Choroid plexus epithelial cell (primary cell): Measurements from ENCODE around the gene CRCP.
"Not testable (repeated sequence)": the region's sequence is repeated elsewhere in the genome, so short reads cannot be mapped to it uniquely, and the experiment has no call there.

ENCODE experiments used
- DNase-seq: peaks from one replicate; pipeline ENCODE4 v3.0.0-alpha.2; 2010; ENCODE audit warnings: low read depth
- H3K4me3 ChIP-seq: 2 replicates; pipeline ENCODE4 v1.5.1; 2011; ENCODE audit warnings: low read depth, mild to moderate bottlenecking, control low read depth, low read length, moderate library complexity
- CTCF ChIP-seq: conservative IDR thresholded peaks from 2 replicates; pipeline ENCODE4 v1.5.1; 2011; ENCODE audit warnings: low read depth, mild to moderate bottlenecking, control low read depth, inconsistent platforms, low read length, moderate library complexity

CRCP gene

GRCh38 chr7:66150471-66150870 lies 35.8 kb downstream of the CRCP start:
- TF ChIP-seq CTCF, result no peak
- peak; percentile 87 for DNase-seq
- H3K4me3 ChIP-seq, result no peak overlapping the region

GRCh38 chr7:66152371-66153191 lies 37.9 kb downstream of the CRCP start:
- H3K4me3 ChIP-seq, result peak overlapping the region; percentile 18
- no peak for TF ChIP-seq CTCF
- peak; percentile 91 for DNase-seq

GRCh38 chr7:66153691-66154090 lies 39.0 kb downstream of the CRCP start:
- no peak for TF ChIP-seq CTCF
- no peak overlapping the region for H3K4me3 ChIP-seq
- no peak for DNase-seq

GRCh38 chr7:66156035-66156434 lies 41.4 kb downstream of the CRCP start:
- DNase-seq, H3K4me3 ChIP-seq: not testable (repeated sequence)

GRCh38 chr7:66157060-66157459 lies 42.4 kb downstream of the CRCP start:
- TF ChIP-seq CTCF, result no peak
- H3K4me3 ChIP-seq, result no peak overlapping the region
- no peak for DNase-seq

- no peak for DNase-seq
- no peak overlapping the region for H3K4me3 ChIP-seq
- TF ChIP-seq CTCF, result no peak
Observed at GRCh38 chr7:66162622-66163021, 48.0 kb downstream of the CRCP start.

- DNase-seq, result no peak
- TF ChIP-seq CTCF, result no peak
- H3K4me3 ChIP-seq, result no peak overlapping the region
Observed at GRCh38 chr7:66163186-66163610, 48.6 kb downstream of the CRCP start.
